A673 (cell line): ENCODE results near the gene NUDT21. TPM values are rescaled to one million over a fixed set of nuclear protein-coding genes. Genes with fewer than 3 reads are reported as not detected.
A peak's percentile ranks its signal among the peaks of the same experiment; 100 is the strongest.

ENCODE experiments used
- BruUV-seq: library from RNA; stranded (reverse); fragments of 400-500 nt; replicated peaks from 2 replicates; lab custom pipeline; 2021; lab: Mats Ljungman, UMichigan
- CTCF ChIA-PET: fragments of 300-600 bp; sonication (Branson Sonifier 250); formaldehyde crosslinking; loops from one replicate; lab custom pipeline; 2022; ENCODE audit warnings: antibody characterized with exemption; lab: Charles Lee
- POLR2A ChIA-PET: fragments of 300-600 bp; sonication (Branson Sonifier 250); formaldehyde crosslinking; loops from one replicate; lab custom pipeline; 2022; ENCODE audit warnings: antibody characterized with exemption; ENCODE audit not compliant: low non-redundant PET; lab: Charles Lee
- DNase-seq: peaks from one replicate; pipeline ENCODE4 v3.0.0-alpha.2; 2015; ENCODE audit warnings: low spot score
- H3K27ac ChIP-seq: fragments of 200-600 bp; sonication (generic); 2 replicates; pipeline ENCODE4 v1.5.1; 2016; ENCODE audit warnings: mixed run types, low read depth, mild to moderate bottlenecking, mixed read lengths, antibody characterized with exemption, low read length; ENCODE audit not compliant: poor library complexity, severe bottlenecking
- H3K27me3 ChIP-seq: fragments of 200-600 bp; sonication (generic); replicated peaks from 2 replicates; pipeline ENCODE4 v1.6.1; 2017; ENCODE audit warnings: mixed run types, low read depth, mild to moderate bottlenecking, mixed read lengths, antibody characterized with exemption, low read length; ENCODE audit not compliant: insufficient read depth, poor library complexity
- H3K36me3 ChIP-seq: fragments of 200-600 bp; sonication (generic); 2 replicates; pipeline ENCODE4 v1.6.1; 2016; ENCODE audit warnings: mixed run types, mild to moderate bottlenecking, mixed read lengths, antibody characterized with exemption, low read length; ENCODE audit not compliant: insufficient read depth, poor library complexity, severe bottlenecking
- H3K4me1 ChIP-seq: fragments of 200-600 bp; sonication (generic); 2 replicates; pipeline ENCODE4 v1.6.1; 2017; ENCODE audit warnings: mixed run types, mild to moderate bottlenecking, mixed read lengths, antibody characterized with exemption, low read length; ENCODE audit not compliant: insufficient read depth, poor library complexity, severe bottlenecking
- H3K4me3 ChIP-seq: fragments of 200-600 bp; sonication (generic); 2 replicates; pipeline ENCODE4 v1.5.1; 2016; ENCODE audit warnings: low read depth, mixed run types, mild to moderate bottlenecking, mixed read lengths, low read length; ENCODE audit not compliant: poor library complexity, severe bottlenecking
- H3K9me3 ChIP-seq: fragments of 200-600 bp; sonication (generic); 2 replicates; pipeline ENCODE4 v1.6.1; 2016; ENCODE audit warnings: mixed run types, low read depth, mild to moderate bottlenecking, mixed read lengths, antibody characterized with exemption, low read length; ENCODE audit not compliant: poor library complexity, severe bottlenecking
- EZH2 ChIP-seq: fragments of 200-600 bp; sonication (generic); IDR thresholded peaks from 2 replicates; pipeline ENCODE4 v1.6.1; 2017; ENCODE audit warnings: borderline replicate concordance, low read depth, mild to moderate bottlenecking, mixed read lengths, antibody characterized with exemption, low read length; ENCODE audit not compliant: poor library complexity, severe bottlenecking
- intact Hi-C: fragments of 100-400 bp; cut with micrococcal nuclease; formaldehyde crosslinking; loops from one replicate; pipeline ENCODE4 v1.10.0; 2022; ENCODE audit not compliant: unreplicated experiment
- total RNA-seq: library from RNA; stranded (reverse); gene quantifications from 2 replicates; pipeline ENCODE4 v1.2.3, GENCODE V29; 2021
- TF ChIP-seq, protein P1 (sequence below): fragments of 300-800, 200-600 bp; sonication (generic); conservative IDR thresholded peaks from 2 replicates; pipeline ENCODE4 v1.5.1; 2017; ENCODE audit warnings: low read depth, mild to moderate bottlenecking, antibody characterized with exemption, low read length, moderate library complexity, mixed read lengths

NUDT21 gene
- total RNA-seq, 1 experiment from 2014 or later: 231 TPM

DNA sequence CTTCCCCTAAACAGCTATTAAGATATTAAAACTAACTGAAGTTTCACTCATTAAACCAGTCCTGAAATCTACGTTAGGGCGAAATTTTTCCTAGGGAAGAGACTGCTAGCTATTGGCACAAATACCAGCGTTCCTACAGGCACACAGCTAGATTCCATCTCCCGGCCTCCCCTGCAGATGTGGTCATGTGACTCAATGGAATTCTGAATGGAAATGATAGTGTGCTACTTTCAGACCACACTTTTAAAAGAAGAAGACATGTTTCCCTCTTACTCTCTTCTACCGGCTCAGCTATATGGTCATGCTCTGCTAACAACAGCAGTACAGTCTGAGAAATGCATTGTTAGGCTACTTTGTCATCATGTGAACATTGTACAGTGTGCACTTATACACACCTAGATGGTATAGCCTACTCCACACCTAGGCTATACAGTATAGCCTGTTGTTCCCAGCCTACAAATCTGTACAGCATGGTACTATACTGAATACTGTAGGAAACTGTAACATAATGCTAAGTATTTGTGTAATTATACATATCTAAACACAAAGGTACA is 31.6 kb upstream of the NUDT21 start:
- H3K4me1 ChIP-seq: peaks cover 9% of the 10 kb centered on the region
- intact Hi-C loops: no loop called here
- H3K27me3 ChIP-seq: no peaks in the 10 kb centered on the region
- no peaks in the 10 kb centered on the region for H3K9me3 ChIP-seq
- DNase-seq: no peak
- ChIA-PET POLR2A (no interaction called here), CTCF (interaction anchor here (0.6 kb wide), 1 partner anchor 219 kb away, joined by 5 read pairs; no protein-coding TSS in a partner anchor)
- BruUV-seq: no TSS peak
- TF ChIP-seq EZH2: no peak
- TF ChIP-seq, protein P1, sequence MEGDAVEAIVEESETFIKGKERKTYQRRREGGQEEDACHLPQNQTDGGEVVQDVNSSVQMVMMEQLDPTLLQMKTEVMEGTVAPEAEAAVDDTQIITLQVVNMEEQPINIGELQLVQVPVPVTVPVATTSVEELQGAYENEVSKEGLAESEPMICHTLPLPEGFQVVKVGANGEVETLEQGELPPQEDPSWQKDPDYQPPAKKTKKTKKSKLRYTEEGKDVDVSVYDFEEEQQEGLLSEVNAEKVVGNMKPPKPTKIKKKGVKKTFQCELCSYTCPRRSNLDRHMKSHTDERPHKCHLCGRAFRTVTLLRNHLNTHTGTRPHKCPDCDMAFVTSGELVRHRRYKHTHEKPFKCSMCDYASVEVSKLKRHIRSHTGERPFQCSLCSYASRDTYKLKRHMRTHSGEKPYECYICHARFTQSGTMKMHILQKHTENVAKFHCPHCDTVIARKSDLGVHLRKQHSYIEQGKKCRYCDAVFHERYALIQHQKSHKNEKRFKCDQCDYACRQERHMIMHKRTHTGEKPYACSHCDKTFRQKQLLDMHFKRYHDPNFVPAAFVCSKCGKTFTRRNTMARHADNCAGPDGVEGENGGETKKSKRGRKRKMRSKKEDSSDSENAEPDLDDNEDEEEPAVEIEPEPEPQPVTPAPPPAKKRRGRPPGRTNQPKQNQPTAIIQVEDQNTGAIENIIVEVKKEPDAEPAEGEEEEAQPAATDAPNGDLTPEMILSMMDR: no peak
- H3K36me3 ChIP-seq: peaks cover 6% of the 10 kb centered on the region
- no peak overlapping the region for H3K27ac ChIP-seq
- no peak overlapping the region for H3K4me3 ChIP-seq

DNA sequence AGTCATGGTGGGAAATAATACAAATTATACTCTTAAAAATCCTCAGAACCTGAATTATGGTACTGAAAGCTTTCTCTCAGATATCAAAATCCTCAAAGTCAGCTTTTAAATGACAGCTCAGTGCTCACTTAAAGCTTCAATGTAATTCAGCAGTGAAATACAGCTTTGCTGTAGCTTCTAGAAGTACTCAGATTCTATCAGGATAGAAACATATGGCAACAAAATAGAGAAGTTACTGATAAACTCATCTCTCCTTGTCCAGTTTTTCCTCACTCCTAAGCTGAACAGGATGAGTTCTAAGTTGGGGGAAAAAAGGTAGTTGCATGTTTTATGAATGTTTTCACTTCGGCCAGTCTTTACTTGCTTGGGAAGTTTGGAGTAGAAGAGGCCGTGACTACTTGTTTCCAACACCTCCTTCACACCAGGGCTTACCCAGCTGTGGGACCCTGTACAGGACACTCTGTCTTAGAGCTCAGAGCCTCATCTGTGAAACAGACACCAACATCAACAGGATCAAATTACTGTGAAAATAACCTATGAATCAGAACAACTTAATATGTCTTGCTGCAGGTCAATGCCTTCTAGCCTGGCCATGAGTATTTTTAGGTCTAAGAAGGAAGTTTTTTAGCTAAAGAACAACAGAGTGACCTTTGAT is 30.5 kb upstream of the NUDT21 start:
- ChIA-PET POLR2A (no interaction called here), CTCF (no interaction called here)
- no peak overlapping the region for H3K4me3 ChIP-seq
- TF ChIP-seq EZH2: no peak
- intact Hi-C loops: no loop called here
- DNase-seq: no peak
- no peaks in the 10 kb centered on the region for H3K27me3 ChIP-seq
- BruUV-seq: no TSS peak
- H3K4me1 ChIP-seq: peaks cover 18% of the 10 kb centered on the region
- no peak overlapping the region for H3K27ac ChIP-seq
- H3K36me3 ChIP-seq: peaks cover 14% of the 10 kb centered on the region
- no peaks in the 10 kb centered on the region for H3K9me3 ChIP-seq

DNA sequence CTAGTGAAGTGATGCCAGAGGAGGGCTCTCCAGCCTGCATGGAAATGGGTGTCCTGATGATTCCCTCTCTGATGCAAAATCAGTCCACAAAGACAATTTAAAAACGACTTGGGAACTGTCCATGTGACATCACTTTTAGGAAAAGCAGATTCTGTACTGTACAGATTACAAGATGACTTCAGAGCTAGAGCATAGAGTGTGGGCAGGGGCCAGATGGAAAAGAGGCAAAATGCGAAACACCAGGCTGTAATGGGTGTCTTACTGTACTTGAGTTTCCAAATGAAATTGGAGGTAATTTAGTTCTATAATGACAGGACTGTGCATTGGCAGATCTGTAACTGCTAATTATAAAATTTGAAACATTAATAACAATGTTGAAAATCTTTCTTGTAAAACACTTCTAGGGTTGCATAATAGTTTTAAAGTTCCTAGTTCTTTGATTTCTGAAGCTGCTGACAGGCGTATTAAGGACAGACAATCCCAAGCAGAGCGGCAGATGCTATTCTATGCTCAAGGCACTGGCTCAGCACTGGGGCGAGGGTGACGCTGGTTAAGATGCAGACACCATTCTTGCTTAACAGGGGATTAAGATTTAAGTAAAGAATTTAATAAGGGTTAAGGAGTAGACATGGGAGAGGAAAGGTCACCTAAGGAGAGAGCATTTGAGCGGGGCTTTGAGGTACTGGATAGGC is 29.8 kb upstream of the NUDT21 start:
- peak; percentile 9 for DNase-seq
- Histone ChIP-seq H3K36me3 (peaks cover 21% of the 10 kb centered on the region), H3K9me3 (no peaks in the 10 kb centered on the region), H3K4me3 (no peak overlapping the region), H3K27ac (no peak overlapping the region), H3K4me1 (peaks cover 24% of the 10 kb centered on the region), H3K27me3 (no peaks in the 10 kb centered on the region)
- intact Hi-C loops: no loop called here
- POLR2A ChIA-PET: no interaction called here
- no TSS peak for BruUV-seq
- CTCF ChIA-PET: no interaction called here
- TF ChIP-seq, protein P1: no peak
- TF ChIP-seq EZH2: no peak
